C4-2B (cell line): ENCODE data around the gene MYO6.
"Not testable (repeated sequence)": the region's sequence is repeated elsewhere in the genome, so short reads cannot be mapped to it uniquely, and the experiment has no call there.

Source experiments
- ZFX ChIP-seq: fragments of 450-650 bp; IDR thresholded peaks from 2 replicates; pipeline ENCODE4 v1.6.1; 2017
- TF ChIP-seq, protein P1 (sequence below): fragments of 450-650 bp; conservative IDR thresholded peaks from 2 replicates; pipeline ENCODE4 v1.5.1; 2017; ENCODE audit warnings: mild to moderate bottlenecking

- TF ChIP-seq, protein P1, sequence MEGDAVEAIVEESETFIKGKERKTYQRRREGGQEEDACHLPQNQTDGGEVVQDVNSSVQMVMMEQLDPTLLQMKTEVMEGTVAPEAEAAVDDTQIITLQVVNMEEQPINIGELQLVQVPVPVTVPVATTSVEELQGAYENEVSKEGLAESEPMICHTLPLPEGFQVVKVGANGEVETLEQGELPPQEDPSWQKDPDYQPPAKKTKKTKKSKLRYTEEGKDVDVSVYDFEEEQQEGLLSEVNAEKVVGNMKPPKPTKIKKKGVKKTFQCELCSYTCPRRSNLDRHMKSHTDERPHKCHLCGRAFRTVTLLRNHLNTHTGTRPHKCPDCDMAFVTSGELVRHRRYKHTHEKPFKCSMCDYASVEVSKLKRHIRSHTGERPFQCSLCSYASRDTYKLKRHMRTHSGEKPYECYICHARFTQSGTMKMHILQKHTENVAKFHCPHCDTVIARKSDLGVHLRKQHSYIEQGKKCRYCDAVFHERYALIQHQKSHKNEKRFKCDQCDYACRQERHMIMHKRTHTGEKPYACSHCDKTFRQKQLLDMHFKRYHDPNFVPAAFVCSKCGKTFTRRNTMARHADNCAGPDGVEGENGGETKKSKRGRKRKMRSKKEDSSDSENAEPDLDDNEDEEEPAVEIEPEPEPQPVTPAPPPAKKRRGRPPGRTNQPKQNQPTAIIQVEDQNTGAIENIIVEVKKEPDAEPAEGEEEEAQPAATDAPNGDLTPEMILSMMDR: not testable (repeated sequence)
- TF ChIP-seq ZFX: not testable (repeated sequence)
Observed at GRCh38 chr6:75708334-75708733, 40.7 kb upstream of the MYO6 start.
